GM08714 (cell line): ENCODE data around the gene PLD4.
"Not testable (repeated sequence)": the region's sequence is repeated elsewhere in the genome, so short reads cannot be mapped to it uniquely, and the experiment has no call there.

Experiments
- H3K4me3 ChIP-seq: fragments of 200-500 bp; sonication (Bioruptor generic); 2 replicates; pipeline ENCODE4 v1.5.1; 2014; ENCODE audit warnings: mild to moderate bottlenecking, low read length, inconsistent platforms
- ZNF274 ChIP-seq: IDR thresholded peaks from 2 replicates; pipeline ENCODE4 v1.6.1; 2012; ENCODE audit warnings: mild to moderate bottlenecking, low read depth, low read length

PLD4 gene

GRCh38 chr14:104945986-104946965, 21.6 kb downstream of the PLD4 start:
- not testable (repeated sequence) for H3K4me3 ChIP-seq

GRCh38 chr14:104947201-104947600, 22.5 kb downstream of the PLD4 start:
- H3K4me3 ChIP-seq, result not testable (repeated sequence)

- not testable (repeated sequence) for H3K4me3 ChIP-seq
These were observed 23.4 kb downstream of the PLD4 start for GRCh38 chr14:104947881-104948735.

- TF ChIP-seq ZNF274, result no peak
- no peak overlapping the region for H3K4me3 ChIP-seq
These were observed 24.0 kb downstream of the PLD4 start for GRCh38 chr14:104948736-104949031.

- H3K4me3 ChIP-seq, result not testable (repeated sequence)
These were observed 24.8 kb downstream of the PLD4 start for GRCh38 chr14:104949406-104949955.

- H3K4me3 ChIP-seq, result no peak overlapping the region
- TF ChIP-seq ZNF274, result no peak
These were observed 25.3 kb downstream of the PLD4 start for GRCh38 chr14:104950021-104950420.

GRCh38 chr14:104950701-104951100, 26.0 kb downstream of the PLD4 start:
- H3K4me3 ChIP-seq, result not testable (repeated sequence)

- not testable (repeated sequence) for H3K4me3 ChIP-seq
These were observed 27.4 kb downstream of the PLD4 start for GRCh38 chr14:104951863-104952657.

- H3K4me3 ChIP-seq, result no peak overlapping the region
- no peak for TF ChIP-seq ZNF274
These were observed 28.4 kb downstream of the PLD4 start for GRCh38 chr14:104953097-104953496.

GRCh38 chr14:104953896-104954656, 29.4 kb downstream of the PLD4 start:
- TF ChIP-seq ZNF274, result no peak
- H3K4me3 ChIP-seq, result no peak overlapping the region

- H3K4me3 ChIP-seq, result no peak overlapping the region
- TF ChIP-seq ZNF274, result no peak
These were observed 30.2 kb downstream of the PLD4 start for GRCh38 chr14:104954746-104955395.

- TF ChIP-seq ZNF274, result no peak
- H3K4me3 ChIP-seq, result no peak overlapping the region
These were observed 30.7 kb downstream of the PLD4 start for GRCh38 chr14:104955396-104955770.

GRCh38 chr14:104956290-104956890, 31.7 kb downstream of the PLD4 start:
- H3K4me3 ChIP-seq, result no peak overlapping the region
- no peak for TF ChIP-seq ZNF274
